Upper lobe of right lung (tissue), 1 donor: ENCODE measurements around the gene AANAT. TPM values are rescaled to one million over a fixed set of nuclear protein-coding genes. Genes with fewer than 3 reads are reported as not detected.

ENCODE experiments used
- ATAC-seq: fragments of 200-7000 bp; cut with Tn5 transposase; one replicate; pipeline ENCODE4 v1.9.1; 2020; ENCODE audit warnings: mild to moderate bottlenecking, moderate library complexity
- DNase-seq: peaks from one replicate; pipeline ENCODE4 v3.0.0-alpha.2; 2020
- H3K27ac ChIP-seq: fragments of 200-600 bp; one replicate; pipeline ENCODE4 v1.8.0; 2022
- H3K27me3 ChIP-seq: fragments of 200-600 bp; one replicate; pipeline ENCODE4 v1.8.0; 2022; ENCODE audit warnings: mild to moderate bottlenecking
- H3K36me3 ChIP-seq: fragments of 200-600 bp; one replicate; pipeline ENCODE4 v1.8.0; 2022
- H3K4me1 ChIP-seq: fragments of 200-600 bp; one replicate; pipeline ENCODE4 v1.8.0; 2022
- H3K4me3 ChIP-seq: fragments of 200-600 bp; one replicate; pipeline ENCODE4 v1.8.0; 2022; ENCODE audit warnings: mild to moderate bottlenecking
- H3K9me3 ChIP-seq: fragments of 200-600 bp; one replicate; pipeline ENCODE4 v1.8.0; 2022
- CTCF ChIP-seq: fragments of 200-600 bp; IDR thresholded peaks from one replicate; pipeline ENCODE4 v1.8.0; 2022; ENCODE audit warnings: antibody characterized with exemption
- intact Hi-C: fragments of 100-400 bp; cut with DNase I; formaldehyde crosslinking; loops from one replicate; pipeline ENCODE4 v1.11.0; 2022
- total RNA-seq: library from RNA; stranded (reverse); fragmentation: NEBNext Ultra II Directional; extraction: Animal tissue kit (Norgen Biotek cat#: 25700); gene quantifications from one replicate; pipeline ENCODE4 v1.2.1, GENCODE V29; 2021
- donor health status: DM: no; HTN: yes; CAD: no; lungs with severe emphysema.

AANAT gene
- total RNA-seq, 1 donor from 2014 or later, result not detected

GRCh38 chr17:76472726-76473125 lies 5.3 kb downstream of the AANAT start:
- ATAC-seq, result no peak
- intact Hi-C loops, result no loop called here
- H3K27ac ChIP-seq, result no peak overlapping the region
- peaks cover 41% of the 10 kb centered on the region for H3K36me3 ChIP-seq
- TF ChIP-seq CTCF, result no peak
- no peak for DNase-seq
- no peaks in the 10 kb centered on the region for H3K27me3 ChIP-seq
- no peaks in the 10 kb centered on the region for H3K4me1 ChIP-seq
- no peak overlapping the region for H3K4me3 ChIP-seq
- H3K9me3 ChIP-seq, result no peaks in the 10 kb centered on the region

- H3K9me3 ChIP-seq, result no peaks in the 10 kb centered on the region
- DNase-seq (peak; percentile 67), ATAC-seq (no peak)
- intact Hi-C loops, result no loop called here
- no peak overlapping the region for H3K4me3 ChIP-seq
- H3K27me3 ChIP-seq, result no peaks in the 10 kb centered on the region
- H3K4me1 ChIP-seq, result no peaks in the 10 kb centered on the region
- H3K27ac ChIP-seq, result no peak overlapping the region
- H3K36me3 ChIP-seq, result peaks cover 45% of the 10 kb centered on the region
- peak; percentile 12 for TF ChIP-seq CTCF
Observed at GRCh38 chr17:76473541-76473985, 6.2 kb downstream of the AANAT start.

- no peak for ATAC-seq
- H3K9me3 ChIP-seq, result no peaks in the 10 kb centered on the region
- peaks cover 50% of the 10 kb centered on the region for H3K36me3 ChIP-seq
- intact Hi-C loops, result no loop called here
- no peak for TF ChIP-seq CTCF
- H3K4me3 ChIP-seq, result no peak overlapping the region
- DNase-seq, result no peak
- H3K27me3 ChIP-seq, result no peaks in the 10 kb centered on the region
- H3K4me1 ChIP-seq, result no peaks in the 10 kb centered on the region
- H3K27ac ChIP-seq, result no peak overlapping the region
Observed at GRCh38 chr17:76474238-76474637, 6.8 kb downstream of the AANAT start.

GRCh38 chr17:76474894-76475293 lies 7.5 kb downstream of the AANAT start:
- Histone ChIP-seq H3K36me3 (peaks cover 50% of the 10 kb centered on the region), H3K4me3 (no peak overlapping the region), H3K27me3 (no peaks in the 10 kb centered on the region), H3K9me3 (no peaks in the 10 kb centered on the region), H3K4me1 (no peaks in the 10 kb centered on the region), H3K27ac (no peak overlapping the region)
- no peak for DNase-seq
- ATAC-seq, result no peak
- TF ChIP-seq CTCF, result no peak
- intact Hi-C loops, result no loop called here

GRCh38 chr17:76475302-76475701 lies 7.9 kb downstream of the AANAT start:
- Histone ChIP-seq H3K27me3 (no peaks in the 10 kb centered on the region), H3K27ac (no peak overlapping the region), H3K4me3 (no peak overlapping the region), H3K9me3 (no peaks in the 10 kb centered on the region), H3K4me1 (no peaks in the 10 kb centered on the region), H3K36me3 (peaks cover 50% of the 10 kb centered on the region)
- DNase-seq (no peak), ATAC-seq (no peak)
- intact Hi-C loops, result no loop called here
- no peak for TF ChIP-seq CTCF

- H3K36me3 ChIP-seq, result peaks cover 43% of the 10 kb centered on the region
- H3K4me3 ChIP-seq, result no peak overlapping the region
- no peaks in the 10 kb centered on the region for H3K27me3 ChIP-seq
- DNase-seq, result no peak
- H3K9me3 ChIP-seq, result no peaks in the 10 kb centered on the region
- no peaks in the 10 kb centered on the region for H3K4me1 ChIP-seq
- TF ChIP-seq CTCF, result no peak
- H3K27ac ChIP-seq, result no peak overlapping the region
- ATAC-seq, result no peak
- intact Hi-C loops, result no loop called here
Observed at GRCh38 chr17:76476736-76477135, 9.3 kb downstream of the AANAT start.
